ENCODE measurements around the gene KBTBD13. TPM values are rescaled to one million over a fixed set of nuclear protein-coding genes. Genes with fewer than 3 reads are reported as not detected.

The KBTBD13 gene
- total RNA-seq, 1 experiment from 2014 or later: not detected

DNA sequence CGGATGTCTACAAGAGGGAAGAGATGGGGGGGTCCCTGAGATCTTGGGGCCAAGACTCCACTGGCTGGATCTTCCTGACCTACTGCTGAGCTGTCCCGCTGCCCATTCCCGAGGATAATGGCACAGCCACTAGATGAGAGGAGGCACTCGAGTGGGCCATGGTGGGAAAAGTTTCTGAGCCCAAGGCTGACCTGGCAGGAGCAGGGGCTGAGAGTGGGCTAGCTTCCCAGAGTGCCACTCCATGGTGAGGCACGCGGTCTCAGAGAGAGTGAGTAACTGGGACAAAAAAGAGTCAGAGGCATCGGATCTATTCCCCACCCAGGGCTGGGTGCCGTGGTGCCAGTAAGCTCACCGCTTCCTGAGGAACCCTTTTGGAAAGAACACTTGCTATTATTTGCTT is 20.4 kb upstream of the KBTBD13 start:
- H3K4me3 Mint-ChIP-seq (ENCODE audit: unreplicated experiment): no peak overlapping the region
- ChIA-PET CTCF (interaction anchor here (0.8 to 1.9 kb wide), 6 partner anchors 10 to 329 kb away, joined by 3 to 6 read pairs (median 3); partner anchors contain the start of gene SLC51B), POLR2A (interaction anchor here (1.3 kb wide), 1 partner anchor 129 kb away, joined by 3 read pairs; the partner anchor contains the start of gene CLPX)
- H3K27me3 Mint-ChIP-seq (ENCODE audit: insufficient read depth, unreplicated experiment): no peaks in the 10 kb centered on the region
- BruUV-seq (replicated peaks): no TSS peak
- intact Hi-C loops (cut with micrococcal nuclease): loop anchor here (10.0 kb wide), 1 partner anchor 329 kb away; no protein-coding TSS in a partner anchor
- H3K27ac Mint-ChIP-seq (ENCODE audit: low read depth, unreplicated experiment): no peak overlapping the region
- H3K4me1 Mint-ChIP-seq (ENCODE audit: insufficient read depth, unreplicated experiment): peaks cover 4% of the 10 kb centered on the region
- no peak for DNase-seq (ENCODE audit: unreplicated experiment)
- TF ChIP-seq, protein P1, sequence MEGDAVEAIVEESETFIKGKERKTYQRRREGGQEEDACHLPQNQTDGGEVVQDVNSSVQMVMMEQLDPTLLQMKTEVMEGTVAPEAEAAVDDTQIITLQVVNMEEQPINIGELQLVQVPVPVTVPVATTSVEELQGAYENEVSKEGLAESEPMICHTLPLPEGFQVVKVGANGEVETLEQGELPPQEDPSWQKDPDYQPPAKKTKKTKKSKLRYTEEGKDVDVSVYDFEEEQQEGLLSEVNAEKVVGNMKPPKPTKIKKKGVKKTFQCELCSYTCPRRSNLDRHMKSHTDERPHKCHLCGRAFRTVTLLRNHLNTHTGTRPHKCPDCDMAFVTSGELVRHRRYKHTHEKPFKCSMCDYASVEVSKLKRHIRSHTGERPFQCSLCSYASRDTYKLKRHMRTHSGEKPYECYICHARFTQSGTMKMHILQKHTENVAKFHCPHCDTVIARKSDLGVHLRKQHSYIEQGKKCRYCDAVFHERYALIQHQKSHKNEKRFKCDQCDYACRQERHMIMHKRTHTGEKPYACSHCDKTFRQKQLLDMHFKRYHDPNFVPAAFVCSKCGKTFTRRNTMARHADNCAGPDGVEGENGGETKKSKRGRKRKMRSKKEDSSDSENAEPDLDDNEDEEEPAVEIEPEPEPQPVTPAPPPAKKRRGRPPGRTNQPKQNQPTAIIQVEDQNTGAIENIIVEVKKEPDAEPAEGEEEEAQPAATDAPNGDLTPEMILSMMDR (IDR thresholded peaks at IDR 0.05; ENCODE audit: unreplicated experiment): no peak
- H3K9me3 Mint-ChIP-seq (ENCODE audit: unreplicated experiment): no peaks in the 10 kb centered on the region
- H3K36me3 Mint-ChIP-seq (ENCODE audit: insufficient read depth, unreplicated experiment): no peaks in the 10 kb centered on the region

DNA sequence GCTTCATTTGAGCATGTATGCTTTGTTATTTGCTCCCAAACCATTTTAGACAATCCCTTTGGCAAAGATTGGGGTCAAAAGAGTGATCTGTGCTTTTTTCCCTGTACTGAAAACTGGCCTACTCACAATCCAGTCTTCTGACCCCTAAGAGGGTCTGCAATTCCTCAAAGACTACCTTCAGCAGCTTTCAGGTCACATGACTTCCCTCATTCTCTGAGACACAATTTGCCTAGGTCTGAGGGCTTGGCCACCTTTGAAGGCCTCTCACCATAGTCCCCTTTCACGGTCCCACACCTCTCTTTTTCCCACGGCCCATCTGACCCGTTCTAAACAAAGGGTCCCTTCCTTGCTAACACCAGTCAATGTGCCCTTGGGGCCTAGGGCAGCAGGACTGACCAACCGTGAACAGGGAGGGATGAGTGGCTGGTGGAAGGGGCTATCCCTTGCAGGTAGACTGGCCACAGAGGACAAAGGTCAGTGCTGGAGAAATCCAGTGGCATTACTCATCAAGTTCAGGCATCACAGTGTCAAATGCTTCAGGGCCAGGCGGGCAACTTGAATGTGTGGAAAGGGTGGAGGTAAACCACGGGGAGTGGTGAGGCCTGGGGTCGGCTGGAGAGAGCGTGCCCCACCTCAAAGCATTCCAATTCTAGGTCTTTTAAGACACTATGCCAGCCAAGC is 19.5 kb upstream of the KBTBD13 start:
- TF ChIP-seq, protein P1 (IDR thresholded peaks at IDR 0.05; ENCODE audit: unreplicated experiment): no peak
- no peak overlapping the region for H3K27ac Mint-ChIP-seq (ENCODE audit: low read depth, unreplicated experiment)

DNA sequence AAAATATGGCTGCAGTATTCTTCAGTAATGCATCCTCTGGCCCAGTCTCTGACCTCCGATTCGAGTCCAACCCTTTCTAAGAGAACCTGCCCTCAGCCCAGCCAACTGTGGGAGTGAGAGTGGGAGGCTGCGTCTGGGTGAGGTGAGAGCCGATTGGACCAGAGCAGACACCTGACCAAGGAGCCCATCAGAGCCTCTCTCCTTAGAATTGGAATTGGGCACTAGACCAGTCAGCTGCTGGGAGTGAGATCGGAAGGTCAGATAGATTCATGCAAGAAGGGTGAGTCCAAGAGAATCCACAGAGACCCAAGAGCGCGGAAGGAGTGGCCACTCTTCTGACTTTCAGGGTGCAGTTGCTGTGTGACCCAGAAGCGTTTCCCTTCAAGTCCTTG is 19.0 kb upstream of the KBTBD13 start:
- POLR2A ChIA-PET: no interaction called here
- intact Hi-C loops (cut with micrococcal nuclease): loop anchor here (10.0 kb wide), 1 partner anchor 327 kb away; no protein-coding TSS in a partner anchor

More for the DNA sequence above, 19.5 kb upstream of the KBTBD13 start:
- CTCF ChIA-PET: interaction anchor here (0.8 to 1.3 kb wide), 3 partner anchors 214 to 666 kb away, joined by 3 to 4 read pairs (median 3); no protein-coding TSS in a partner anchor
- DNase-seq (ENCODE audit: unreplicated experiment): no peak
- peaks cover 4% of the 10 kb centered on the region for H3K4me1 Mint-ChIP-seq (ENCODE audit: insufficient read depth, unreplicated experiment)
- H3K9me3 Mint-ChIP-seq (ENCODE audit: unreplicated experiment): no peaks in the 10 kb centered on the region
- H3K4me3 Mint-ChIP-seq (ENCODE audit: unreplicated experiment): no peak overlapping the region
- no peaks in the 10 kb centered on the region for H3K27me3 Mint-ChIP-seq (ENCODE audit: insufficient read depth, unreplicated experiment)
- no TSS peak for BruUV-seq (replicated peaks)
- intact Hi-C loops (cut with micrococcal nuclease): loop anchor here (10.0 kb wide), 1 partner anchor 328 kb away; no protein-coding TSS in a partner anchor
- H3K36me3 Mint-ChIP-seq (ENCODE audit: insufficient read depth, unreplicated experiment): no peaks in the 10 kb centered on the region
- POLR2A ChIA-PET: interaction anchor here (1.3 kb wide), 1 partner anchor 128 kb away, joined by 3 read pairs; the partner anchor contains the start of gene CLPX

More for the DNA sequence above, 19.0 kb upstream of the KBTBD13 start:
- no TSS peak for BruUV-seq (replicated peaks)
- DNase-seq (ENCODE audit: unreplicated experiment): no peak
- H3K27me3 Mint-ChIP-seq (ENCODE audit: insufficient read depth, unreplicated experiment): no peaks in the 10 kb centered on the region
- H3K4me3 Mint-ChIP-seq (ENCODE audit: unreplicated experiment): no peak overlapping the region
- no peaks in the 10 kb centered on the region for H3K9me3 Mint-ChIP-seq (ENCODE audit: unreplicated experiment)
- TF ChIP-seq, protein P1 (IDR thresholded peaks at IDR 0.05; ENCODE audit: unreplicated experiment): no peak
- CTCF ChIA-PET: interaction anchor here (0.8 to 1.3 kb wide), 2 partner anchors 214 to 666 kb away, joined by 3 to 4 read pairs; no protein-coding TSS in a partner anchor
- H3K4me1 Mint-ChIP-seq (ENCODE audit: insufficient read depth, unreplicated experiment): peaks cover 4% of the 10 kb centered on the region
- H3K27ac Mint-ChIP-seq (ENCODE audit: low read depth, unreplicated experiment): no peak overlapping the region
- H3K36me3 Mint-ChIP-seq (ENCODE audit: insufficient read depth, unreplicated experiment): no peaks in the 10 kb centered on the region
